DOHH2 (cell line): ENCODE data around the gene LUC7L3.

Experiments used
- CTCF ChIP-seq: fragments of 200-600 bp; sonication (generic); IDR thresholded peaks from one replicate; pipeline ENCODE4 v1.5.1; 2014; ENCODE audit warnings: antibody characterized with exemption, mild to moderate bottlenecking, low read depth, low read length; ENCODE audit not compliant: poor library complexity, severe bottlenecking
- EZH2phosphoT487 ChIP-seq: fragments of 200-600 bp; sonication (generic); IDR thresholded peaks from 2 replicates; pipeline ENCODE4 v1.6.1; 2017; ENCODE audit warnings: borderline replicate concordance, mild to moderate bottlenecking, antibody characterized with exemption, low read length, moderate library complexity, mixed read lengths

GRCh38 chr17:50682938-50683337, 36.5 kb upstream of the LUC7L3 start:
- no peak for TF ChIP-seq CTCF
- TF ChIP-seq EZH2phosphoT487 = no peak
